CD4-positive, alpha-beta T cell treated with Interleukin-6 for 4 hours (primary cell): ENCODE measurements around the gene CDC123.
A peak's percentile ranks its signal among the peaks of the same experiment; 100 is the strongest.
"Not testable (repeated sequence)": the region's sequence is repeated elsewhere in the genome, so short reads cannot be mapped to it uniquely, and the experiment has no call there.

ENCODE experiments used
- DNase-seq: peaks from one replicate; pipeline ENCODE4 v3.0.0-alpha.2; 2020; ENCODE audit warnings: mixed read lengths

The CDC123 gene

GRCh38 chr10:12191715-12192114 is 4.3 kb upstream of the CDC123 start:
- no peak for DNase-seq

- no peak for DNase-seq
Observed at GRCh38 chr10:12193193-12193592, 2.8 kb upstream of the CDC123 start.

- peak; percentile 38 for DNase-seq
Observed at GRCh38 chr10:12194752-12195271, 1.2 kb upstream of the CDC123 start.

- no peak for DNase-seq
Observed at GRCh38 chr10:12195281-12195602, 746 bp upstream of the CDC123 start.

- no peak for DNase-seq
Observed at GRCh38 chr10:12196531-12197211, 683 bp downstream of the CDC123 start.

GRCh38 chr10:12198156-12198555 is 2.2 kb downstream of the CDC123 start:
- DNase-seq: no peak

- DNase-seq: no peak
Observed at GRCh38 chr10:12200850-12201249, 4.9 kb downstream of the CDC123 start.

GRCh38 chr10:12201543-12201942 is 5.6 kb downstream of the CDC123 start:
- no peak for DNase-seq

- no peak for DNase-seq
Observed at GRCh38 chr10:12202226-12202625, 6.2 kb downstream of the CDC123 start.

- DNase-seq: no peak
Observed at GRCh38 chr10:12205082-12205481, 9.1 kb downstream of the CDC123 start.

- no peak for DNase-seq
Observed at GRCh38 chr10:12207114-12207513, 11.1 kb downstream of the CDC123 start.

- no peak for DNase-seq
Observed at GRCh38 chr10:12208460-12208859, 12.5 kb downstream of the CDC123 start.

GRCh38 chr10:12212454-12212853 is 16.5 kb downstream of the CDC123 start:
- DNase-seq: no peak

- no peak for DNase-seq
Observed at GRCh38 chr10:12213621-12214020, 17.6 kb downstream of the CDC123 start.

GRCh38 chr10:12214093-12214492 is 18.1 kb downstream of the CDC123 start:
- DNase-seq: no peak

GRCh38 chr10:12214763-12215218 is 18.8 kb downstream of the CDC123 start:
- DNase-seq: peak; percentile 59

- DNase-seq: no peak
Observed at GRCh38 chr10:12218991-12219390, 23.0 kb downstream of the CDC123 start.

- no peak for DNase-seq
Observed at GRCh38 chr10:12221323-12222298, 25.6 kb downstream of the CDC123 start.

- DNase-seq: no peak
Observed at GRCh38 chr10:12225444-12225843, 29.5 kb downstream of the CDC123 start.

GRCh38 chr10:12226438-12226837 is 30.4 kb downstream of the CDC123 start:
- not testable (repeated sequence) for DNase-seq

GRCh38 chr10:12228851-12229250 is 32.9 kb downstream of the CDC123 start:
- no peak for DNase-seq

GRCh38 chr10:12234687-12235086 is 38.7 kb downstream of the CDC123 start:
- not testable (repeated sequence) for DNase-seq

- DNase-seq: no peak
Observed at GRCh38 chr10:12235116-12235694, 39.2 kb downstream of the CDC123 start.
